K562 (cell line): ENCODE data around the gene SLC25A51. TPM values are rescaled to one million over a fixed set of nuclear protein-coding genes. Genes with fewer than 3 reads are reported as not detected.
A peak's percentile ranks its signal among the peaks of the same experiment; 100 is the strongest.

Experiments
- ATAC-seq: fragments of 200-7000 bp; cut with Tn5 transposase; 3 replicates; pipeline ENCODE4 v1.9.1; 2020; ENCODE audit warnings: moderate library complexity
- BruUV-seq: library from RNA; stranded (reverse); fragments of 400-500 nt; replicated peaks from 2 replicates; lab custom pipeline; 2021; lab: Mats Ljungman, UMichigan
- CTCF ChIA-PET: fragments of 300-600 bp; formaldehyde crosslinking; extraction: SDS; loops from one replicate; lab custom pipeline; 2021; ENCODE audit warnings: low intra/inter-chr PET ratio; lab: Yijun Ruan, JAX
- POLR2A ChIA-PET: fragments of 300-600, 350-650 bp; sonication (Branson Sonifier 250); formaldehyde crosslinking; extraction: SDS; loops from one replicate; lab custom pipeline; 2021; ENCODE audit warnings: antibody characterized with exemption, inconsistent platforms; lab: Yijun Ruan, JAX
- DNase-seq, 4 experiments: peaks; one replicate each; pipeline versions ENCODE4 v3.0.0 to v3.0.0-alpha.2; 2011 to 2018; ENCODE audit warnings: low spot score in 3 of 4, mixed read lengths in 3 of 4; ENCODE audit errors: extremely low read depth in 1 of 4
- FAIRE-seq: peaks from 2 replicates; lab custom pipeline; 2011; peaks lifted over from hg19 to GRCh38; lab: Jason Lieb, UNC
- H2AFZ ChIP-seq: 2 replicates; pipeline ENCODE4 v1.6.0; 2011; ENCODE audit warnings: low read depth, low read length, control low read depth, inconsistent platforms
- H3K27ac ChIP-seq: fragments of 200-600 bp; 3 replicates; pipeline ENCODE4 v1.8.0; 2011; ENCODE audit warnings: low read depth, mild to moderate bottlenecking, control low read depth, inconsistent platforms, low read length, moderate library complexity, mixed read lengths; ENCODE audit errors: extremely low read depth
- H3K27me3 ChIP-seq, 2 experiments: fragments of 300-600 bp in 1 of 2; 2 replicates in 1 of 2; 3 replicates in 1 of 2; pipeline versions ENCODE4 v1.6.0 to v1.8.0; 2011; ENCODE audit warnings: inconsistent platforms in 2 of 2, low read length in 2 of 2, mild to moderate bottlenecking in 1 of 2, mixed read lengths in 1 of 2, moderate library complexity in 1 of 2; ENCODE audit not compliant: control insufficient read depth in 2 of 2, insufficient read depth in 2 of 2
- H3K36me3 ChIP-seq: fragments of 300-600 bp; 3 replicates; pipeline ENCODE4 v1.8.0; 2011; ENCODE audit warnings: mild to moderate bottlenecking, low read length, inconsistent platforms; ENCODE audit not compliant: control insufficient read depth, insufficient read depth
- H3K4me1 ChIP-seq, 2 experiments: fragments of 200-600 bp in 1 of 2; replicated peaks in 1 of 2; 2 replicates in 1 of 2; 3 replicates in 1 of 2; pipeline versions ENCODE4 v1.5.1 to v1.8.0; 2011; ENCODE audit warnings: inconsistent platforms in 2 of 2, low read length in 2 of 2, mild to moderate bottlenecking in 1 of 2, mixed read lengths in 1 of 2, moderate library complexity in 1 of 2; ENCODE audit not compliant: control insufficient read depth in 2 of 2, insufficient read depth in 2 of 2
- H3K4me2 ChIP-seq: 2 replicates; pipeline ENCODE4 v1.6.1; 2011; ENCODE audit warnings: low read length, control low read depth, inconsistent platforms, mixed read lengths; ENCODE audit not compliant: insufficient read depth
- H3K4me3 ChIP-seq: fragments of 200-600 bp; sonication (generic), shearing (Covaris generic); 2 replicates; pipeline ENCODE4 v1.5.1; 2016; ENCODE audit warnings: control low read depth, inconsistent platforms
- H3K79me2 ChIP-seq: fragments of 200-600 bp; 3 replicates; pipeline ENCODE4 v1.8.0; 2011; ENCODE audit warnings: low read length, inconsistent platforms; ENCODE audit not compliant: control insufficient read depth, insufficient read depth
- H3K9ac ChIP-seq, 2 experiments: 2 replicates each; pipeline versions ENCODE4 v1.6.0 to v1.6.1; 2011; ENCODE audit warnings: low read depth in 2 of 2, low read length in 2 of 2, control low read depth in 1 of 2, inconsistent platforms in 1 of 2, mild to moderate bottlenecking in 1 of 2, mixed read lengths in 1 of 2; ENCODE audit not compliant: insufficient read depth in 1 of 2
- H3K9me1 ChIP-seq: one replicate; pipeline ENCODE4 v1.6.0; 2011; ENCODE audit warnings: inconsistent platforms, mild to moderate bottlenecking, low read length, moderate library complexity; ENCODE audit not compliant: control insufficient read depth, insufficient read depth
- H3K9me3 ChIP-seq: replicated peaks from 2 replicates; pipeline ENCODE4 v1.5.1; 2011; ENCODE audit warnings: low read depth, low read length, inconsistent platforms; ENCODE audit not compliant: control insufficient read depth, insufficient read depth
- H4K20me1 ChIP-seq: replicated peaks from 2 replicates; pipeline ENCODE4 v1.6.1; 2011; ENCODE audit warnings: low read length, inconsistent platforms, mixed read lengths; ENCODE audit not compliant: control insufficient read depth, insufficient read depth
- CXXC5 ChIP-seq: fragments of 250-450 bp; sonication (Bioruptor Pico); IDR thresholded peaks from 2 replicates; pipeline ENCODE4 v1.8.0; 2022; ENCODE audit warnings: inconsistent platforms, mild to moderate bottlenecking, moderate library complexity
- ETS2 ChIP-seq: IDR thresholded peaks from 2 replicates; pipeline ENCODE4 v1.6.1; 2016; ENCODE audit warnings: borderline replicate concordance, missing genetic modification characterization, mild to moderate bottlenecking, moderate library complexity, missing compliant biosample characterization; ENCODE audit not compliant: poor library complexity, severe bottlenecking
- NONO ChIP-seq, 2 experiments: fragments of 200-400 bp in 1 of 2; fragments of 450-650 bp in 1 of 2; formaldehyde crosslinking in 1 of 2; IDR thresholded peaks; 2 replicates each; pipeline ENCODE4 v1.6.1; 2017; ENCODE audit warnings: low read depth in 2 of 2, mild to moderate bottlenecking in 2 of 2, moderate library complexity in 2 of 2, low read length in 1 of 2
- PTBP1 ChIP-seq: fragments of 200-400 bp; formaldehyde crosslinking; IDR thresholded peaks from 2 replicates; pipeline ENCODE4 v1.6.1; 2017; ENCODE audit warnings: low read depth, low read length
- SAP30 ChIP-seq: fragments of 200-600 bp; sonication (generic); IDR thresholded peaks from 2 replicates; pipeline ENCODE4 v1.6.1; 2012; ENCODE audit warnings: borderline replicate concordance, low read depth, mild to moderate bottlenecking, moderate library complexity, low read length, control low read depth, inconsistent platforms; ENCODE audit not compliant: insufficient read depth, poor library complexity, severe bottlenecking
- SRSF7 ChIP-seq: fragments of 200-400 bp; formaldehyde crosslinking; optimal IDR thresholded peaks from 2 replicates; pipeline ENCODE3; 2017; ENCODE audit warnings: mild to moderate bottlenecking, low read depth, low read length
- TSC22D4 ChIP-seq: fragments of 450-650 bp; IDR thresholded peaks from 2 replicates; pipeline ENCODE4 v1.6.1; 2016; ENCODE audit warnings: missing genetic modification characterization, missing biosample characterization, control low read depth
- ZNF311 ChIP-seq: fragments of 250-450 bp; sonication (Bioruptor Pico); IDR thresholded peaks from 2 replicates; pipeline ENCODE4 v1.4.0; 2020; ENCODE audit warnings: mild to moderate bottlenecking, moderate library complexity
- ZNF347 ChIP-seq: fragments of 450-650 bp; formaldehyde crosslinking; IDR thresholded peaks from 2 replicates; pipeline ENCODE4 v1.4.0; 2020; ENCODE audit warnings: low read depth, mild to moderate bottlenecking, moderate library complexity
- ZNF436 ChIP-seq: fragments of 250-450, 450-650 bp; sonication (Bioruptor Pico); formaldehyde crosslinking; IDR thresholded peaks from 2 replicates; pipeline ENCODE4 v1.7.0; 2020; ENCODE audit warnings: mild to moderate bottlenecking
- ZNF57 ChIP-seq: fragments of 450-650 bp; formaldehyde crosslinking; IDR thresholded peaks from 2 replicates; pipeline ENCODE4 v1.4.0; 2020; ENCODE audit warnings: mild to moderate bottlenecking, moderate library complexity
- WGBS: fragments of 100-300 bp; shearing (Covaris generic); methylation state at CpG from one replicate; pipeline ENCODE4 v1.1.6; 2016; ENCODE audit warnings: low coverage, mixed read lengths; ENCODE audit not compliant: insufficient coverage; ENCODE audit errors: missing lambda C conversion rate; 5-methylcytosine and 5-hydroxymethylcytosine counted together
- in situ Hi-C: fragments of 300-500 bp; cut with MboI; formaldehyde crosslinking; loops from 4 replicates; pipeline ENCODE4 v1.15.0; 2018; ENCODE audit warnings: inconsistent platforms, mixed read lengths
- intact Hi-C: fragments of 100-400 bp; cut with micrococcal nuclease; formaldehyde crosslinking; loops from 2 replicates; pipeline ENCODE4 v1.14.2; 2022
- polyA plus RNA-seq, 8 experiments: library from polyadenylated mRNA; depleted of rRNA in 4 of 8; stranded (reverse) in 5 of 8; unstranded in 3 of 8; fragments of >200 nt; fragmentation: Nextera tagmentation in 2 of 8; fragmentation: Illumina TruSeq in 1 of 8; extraction: Ambion mirVana in 2 of 8; extraction: Trizol in 1 of 8; gene quantifications; 2 replicates each; pipeline versions ENCODE4 v1.2.1 to v1.2.3, GENCODE V29; 2011 to 2014; ENCODE audit warnings: inconsistent platforms in 1 of 8, missing spikeins in 1 of 8
- total RNA-seq, 7 experiments: library from RNA; depleted of rRNA in 6 of 7; stranded (reverse); fragments of >200 nt in 6 of 7; fragmentation: Illumina TruSeq in 2 of 7; extraction: Trizol in 2 of 7; gene quantifications; 2 replicates each; pipeline versions ENCODE4 v1.2.1 to v1.2.3, GENCODE V29; 2011 to 2021; ENCODE audit warnings: low replicate concordance in 1 of 7
- TF ChIP-seq, protein P1 (sequence below): fragments of 250-450 bp; sonication (Bioruptor Pico); IDR thresholded peaks from 2 replicates; pipeline ENCODE4 v1.5.0; 2020; ENCODE audit warnings: mild to moderate bottlenecking

The SLC25A51 gene
- total and polyA plus RNA-seq, 9 of the 15 experiments (the other 6 are each of a cell fraction or from before 2014, with no cell fraction given), result 9.1 to 40.7 (median 24.5) TPM

DNA sequence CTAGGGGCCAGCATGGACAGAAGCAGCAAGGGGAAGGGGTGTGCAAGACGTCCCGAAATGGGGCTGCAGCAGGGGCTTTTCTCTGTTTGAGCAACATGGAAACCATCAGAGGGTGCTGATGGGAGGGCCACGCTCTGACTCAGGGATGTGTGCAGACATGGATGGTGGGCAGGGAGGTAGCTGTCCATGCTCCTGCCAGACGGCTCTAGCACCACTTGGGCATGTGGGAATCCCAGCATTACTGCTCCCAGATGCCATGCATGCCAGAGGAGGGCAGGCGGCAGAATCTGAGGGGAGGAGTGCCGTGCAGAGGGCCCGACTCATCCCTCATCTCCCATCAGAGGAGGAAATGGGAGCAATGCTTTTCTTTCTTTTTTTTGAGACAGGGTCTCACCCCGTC is 45.6 kb upstream of the SLC25A51 start:
- 0 out of 2 replicates have a peak, but pooled peaks cover 8% of the 10 kb centered on the region for H4K20me1 ChIP-seq
- H3K9me3 ChIP-seq, result no peaks in the 10 kb centered on the region
- H3K9me1 ChIP-seq, result peaks cover 10% of the 10 kb centered on the region
- no peak for FAIRE-seq
- no TSS peak for BruUV-seq
- POLR2A ChIA-PET, result interaction anchor here (1.1 kb wide), 1 partner anchor 17 kb away, joined by 3 read pairs; no protein-coding TSS in a partner anchor
- peaks cover 17 to 24% of the 10 kb centered on the region in 2 experiments for H3K4me1 ChIP-seq
- no peak for DNase-seq
- no peak overlapping the region for H3K4me2 ChIP-seq
- ATAC-seq, result no peak
- TF ChIP-seq ETS2 (tag) (no peak), NONO (IDR thresholded peaks at IDR 0.05; ENCODE audit: low read depth in 2 of 2, low read length in 1 of 2) (no peak), ZNF436 (CRISPR knock-in tag) (no peak), ZNF347 (no peak), ZNF311 (CRISPR knock-in tag) (no peak), ZNF57 (CRISPR knock-in tag) (no peak), SRSF7 (no peak), SAP30 (no peak), CXXC5 (CRISPR knock-in tag) (no peak), TSC22D4 (tag) (no peak), PTBP1 (no peak)
- TF ChIP-seq, protein P1, sequence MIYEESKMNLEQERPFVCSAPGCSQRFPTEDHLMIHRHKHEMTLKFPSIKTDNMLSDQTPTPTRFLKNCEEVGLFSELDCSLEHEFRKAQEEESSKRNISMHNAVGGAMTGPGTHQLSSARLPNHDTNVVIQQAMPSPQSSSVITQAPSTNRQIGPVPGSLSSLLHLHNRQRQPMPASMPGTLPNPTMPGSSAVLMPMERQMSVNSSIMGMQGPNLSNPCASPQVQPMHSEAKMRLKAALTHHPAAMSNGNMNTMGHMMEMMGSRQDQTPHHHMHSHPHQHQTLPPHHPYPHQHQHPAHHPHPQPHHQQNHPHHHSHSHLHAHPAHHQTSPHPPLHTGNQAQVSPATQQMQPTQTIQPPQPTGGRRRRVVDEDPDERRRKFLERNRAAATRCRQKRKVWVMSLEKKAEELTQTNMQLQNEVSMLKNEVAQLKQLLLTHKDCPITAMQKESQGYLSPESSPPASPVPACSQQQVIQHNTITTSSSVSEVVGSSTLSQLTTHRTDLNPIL, result no peak
- TF ChIP-seq, all 486 proteins: peak for 0
- Histone ChIP-seq H3K9ac (peak overlapping the region in 1 of 2 experiments; percentile 14; a peak in 1 of 4 replicates), H3K79me2 (no peaks in the 10 kb centered on the region), H2AFZ (no peak overlapping the region), H3K27ac (no peak overlapping the region), H3K27me3 (no peaks in the 10 kb centered on the region), H3K4me3 (no peak overlapping the region), H3K36me3 (peaks cover 59% of the 10 kb centered on the region; the same call in 2 of the 3 replicates)
- intact Hi-C loops (no loop called here), in situ Hi-C loops (no loop called here)
- WGBS, result 68% methylated on average over 8 of the region's 8 CpGs
- CTCF ChIA-PET, result no interaction called here
